GM10266 (cell line): ENCODE results near the gene ROR2.

Source experiments
- DNase-seq: peaks from one replicate; pipeline ENCODE4 v3.0.0; 2012; ENCODE audit errors: extremely low spot score
- CTCF ChIP-seq: IDR thresholded peaks from 2 replicates; pipeline ENCODE4 v1.5.1; 2012; ENCODE audit warnings: mild to moderate bottlenecking, low read depth; ENCODE audit not compliant: control insufficient read depth, insufficient read depth; ENCODE audit errors: missing control alignments

The ROR2 gene

GRCh38 chr9:91655215-91655614, 294.8 kb downstream of the ROR2 start:
- no peak for TF ChIP-seq CTCF

GRCh38 chr9:91654527-91654926, 295.5 kb downstream of the ROR2 start:
- DNase-seq = no peak
- TF ChIP-seq CTCF = no peak

More at GRCh38 chr9:91655215-91655614, 294.8 kb downstream of the ROR2 start:
- no peak for DNase-seq

- no peak for DNase-seq
- TF ChIP-seq CTCF = no peak
These were observed 302.7 kb downstream of the ROR2 start for GRCh38 chr9:91647371-91647770.

GRCh38 chr9:91646702-91647101, 303.3 kb downstream of the ROR2 start:
- DNase-seq = no peak
- TF ChIP-seq CTCF = no peak

GRCh38 chr9:91644433-91644832, 305.6 kb downstream of the ROR2 start:
- no peak for DNase-seq
- no peak for TF ChIP-seq CTCF

- no peak for DNase-seq
- no peak for TF ChIP-seq CTCF
These were observed 306.4 kb downstream of the ROR2 start for GRCh38 chr9:91643481-91644077.

- no peak for TF ChIP-seq CTCF
- no peak for DNase-seq
These were observed 307.3 kb downstream of the ROR2 start for GRCh38 chr9:91642771-91643170.
